Endometrial microvascular endothelial cells (primary cell): ENCODE measurements around the gene NDUFA1. TPM values are rescaled to one million over a fixed set of nuclear protein-coding genes. Genes with fewer than 3 reads are reported as not detected.
"Not testable (repeated sequence)": the region's sequence is repeated elsewhere in the genome, so short reads cannot be mapped to it uniquely, and the experiment has no call there.

ENCODE experiments used
- in situ Hi-C: cut with HindIII; loops from 2 replicates; pipeline ENCODE4 v1.10.0; 2017; ENCODE audit warnings: low sequenced_read_pairs, low pct_unique_long_range_greater_than_20kb; ENCODE audit errors: inconsistent ontology term
- total RNA-seq: library from RNA; depleted of rRNA; stranded (reverse); fragments of >200 nt; gene quantifications from one replicate; pipeline ENCODE4 v1.2.3, GENCODE V29; 2015; ENCODE audit errors: inconsistent ontology term

Gene NDUFA1
- total RNA-seq: 54.9 TPM

DNA sequence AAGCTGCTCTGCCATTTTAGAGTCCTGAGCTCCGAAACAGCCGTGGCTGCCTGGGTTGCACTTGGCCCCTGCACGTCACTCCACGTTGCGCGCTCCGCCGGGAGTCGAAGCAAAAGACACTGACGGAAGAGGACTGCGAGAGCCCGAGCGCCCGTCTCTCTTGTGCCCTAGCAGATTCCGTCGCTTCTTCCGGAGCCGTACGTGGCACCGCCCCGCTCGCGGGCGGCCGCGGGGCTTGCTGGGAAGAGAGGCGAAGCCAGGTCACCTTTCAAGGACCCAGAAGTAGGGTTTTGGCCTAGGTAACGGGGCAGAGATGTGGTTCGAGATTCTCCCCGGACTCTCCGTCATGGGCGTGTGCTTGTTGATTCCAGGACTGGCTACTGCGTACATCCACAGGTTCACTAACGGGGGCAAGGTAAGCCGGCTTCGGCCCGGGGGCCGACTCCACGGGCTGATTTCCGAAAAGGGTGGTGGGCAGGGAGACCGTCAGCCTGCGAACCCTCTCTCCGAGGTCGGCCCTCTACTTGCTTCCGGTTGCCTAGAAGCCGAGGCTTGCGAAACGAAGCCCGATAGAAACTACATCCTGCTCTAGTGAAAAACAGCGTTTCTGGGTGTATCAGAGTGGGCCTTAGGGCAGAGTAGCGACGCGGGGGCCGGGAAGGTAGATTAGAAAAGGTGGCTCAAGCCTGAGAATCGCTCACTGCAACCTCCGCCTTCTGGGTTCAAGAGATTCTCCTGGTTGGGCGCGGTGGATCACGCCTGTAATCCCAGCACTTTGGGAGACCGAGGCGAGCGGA, at the start of gene NDUFA1, which contains the start of gene RNF113A:
NDUFA1 (plus strand) TSS at position 234 of the 797 bp plus-strand sequence; CDS start at position 314, 80 bp downstream.
RNF113A (minus strand) TSS at position 135 of the 797 bp plus-strand sequence; CDS start at position 15, 120 bp downstream.
- in situ Hi-C loops: no loop called here

- in situ Hi-C loops: not testable (repeated sequence)
These were observed 47.4 kb upstream of the NDUFA1 start for GRCh38 chrX:119824221-119824620.

- in situ Hi-C loops: no loop called here
These were observed 45.2 kb upstream of the NDUFA1 start for GRCh38 chrX:119826399-119826959.

DNA sequence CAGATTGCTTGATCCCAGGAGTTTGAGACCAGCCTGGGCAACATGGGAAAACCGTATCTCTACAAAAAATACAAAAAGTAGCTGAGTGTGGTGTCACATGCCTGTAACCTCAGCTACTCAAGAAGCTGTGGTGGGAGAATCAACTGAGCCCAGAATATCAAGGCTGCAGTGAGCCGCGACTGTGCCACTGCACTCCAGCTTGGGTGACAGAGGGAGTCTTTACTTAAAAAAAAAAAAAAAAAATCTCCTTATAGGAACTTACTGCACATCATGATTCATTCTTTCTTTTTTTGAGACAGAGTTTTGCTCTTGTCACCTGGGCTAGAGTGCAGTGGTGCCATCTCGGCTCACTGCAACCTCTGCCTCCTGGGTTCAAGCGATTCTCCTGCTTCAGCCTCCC, 43.2 kb upstream of the NDUFA1 start:
- in situ Hi-C loops: no loop called here

GRCh38 chrX:119833905-119834304, 37.7 kb upstream of the NDUFA1 start:
- in situ Hi-C loops: no loop called here

DNA sequence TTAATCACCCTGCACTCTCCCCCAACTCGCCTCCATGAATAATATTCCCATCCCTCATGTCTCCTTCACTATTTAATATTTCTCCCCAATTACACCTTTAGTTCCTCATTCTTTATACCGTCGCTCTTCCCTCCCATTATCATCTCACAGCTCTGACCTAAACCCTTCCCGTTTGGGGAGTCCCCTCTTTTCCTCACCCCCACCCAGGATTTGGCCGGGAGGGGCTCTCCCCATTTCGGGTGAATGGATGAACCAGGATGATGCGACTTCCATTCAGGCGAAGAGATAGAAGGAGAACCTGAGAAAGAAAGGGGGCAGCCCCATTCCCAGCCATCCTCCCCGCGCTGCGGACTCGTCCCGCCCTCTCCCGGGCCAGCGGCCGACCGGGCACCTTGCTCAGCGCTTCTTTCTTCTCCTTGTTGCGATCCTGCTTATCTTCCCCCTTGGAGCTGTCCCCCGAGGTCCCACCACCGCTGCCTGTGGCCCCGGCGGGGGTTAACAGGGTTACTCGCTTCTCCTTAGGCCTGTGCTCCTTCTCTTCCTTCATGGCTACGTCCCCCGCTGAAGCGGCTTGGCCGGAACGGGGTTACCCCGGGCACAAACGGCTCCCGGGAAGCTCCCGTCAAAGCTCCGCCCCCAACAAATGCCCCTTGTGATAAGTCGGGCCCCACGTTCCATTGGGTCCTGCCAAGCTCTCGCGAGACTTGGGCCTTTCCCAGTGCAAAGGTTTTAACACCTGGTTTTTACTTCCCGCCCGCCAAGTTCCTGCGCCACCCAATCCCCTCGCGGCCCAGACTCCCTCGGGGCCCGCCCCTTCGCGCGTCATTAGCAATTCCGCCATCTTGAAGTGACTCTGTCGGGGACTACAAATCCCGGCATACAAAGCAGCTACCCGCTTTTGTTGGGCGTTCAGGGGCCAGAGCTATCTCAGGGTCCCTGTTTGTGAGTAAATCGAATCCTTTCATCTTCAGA, 19.0 kb upstream of the NDUFA1 start, which contains the start of gene UPF3B:
UPF3B (minus strand) TSS at position 582 of the 972 bp plus-strand sequence; CDS start at position 547, 35 bp downstream.
- in situ Hi-C loops: no loop called here

GRCh38 chrX:119853444-119853843, 18.2 kb upstream of the NDUFA1 start:
- in situ Hi-C loops: no loop called here

DNA sequence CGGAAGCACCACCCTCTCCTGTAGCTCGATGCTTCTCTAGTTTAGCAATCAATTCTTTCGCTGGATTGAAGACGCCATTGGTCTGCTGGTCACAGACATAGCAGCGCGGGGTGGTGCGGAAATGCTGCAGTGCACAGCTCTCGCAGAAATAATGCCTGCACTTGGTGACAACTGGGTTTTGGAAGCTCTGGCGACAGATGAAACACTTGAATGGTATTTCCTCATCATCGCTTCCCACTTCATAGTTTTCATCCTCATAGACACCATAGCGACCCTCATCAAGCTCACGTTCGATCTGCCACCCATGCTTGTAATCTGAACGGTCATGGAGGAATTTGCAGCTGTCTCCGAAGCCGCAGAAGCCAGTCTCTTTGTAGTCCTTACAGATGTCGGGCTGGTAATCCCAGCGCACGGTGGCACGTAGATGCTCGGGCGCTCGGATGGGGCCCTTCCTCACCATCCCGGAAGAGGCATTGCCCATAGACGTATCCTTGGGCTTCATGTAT, 953 bp upstream of the NDUFA1 start:
- in situ Hi-C loops: no loop called here

- in situ Hi-C loops: no loop called here
These were observed 410 bp upstream of the NDUFA1 start for GRCh38 chrX:119871245-119871598.

DNA sequence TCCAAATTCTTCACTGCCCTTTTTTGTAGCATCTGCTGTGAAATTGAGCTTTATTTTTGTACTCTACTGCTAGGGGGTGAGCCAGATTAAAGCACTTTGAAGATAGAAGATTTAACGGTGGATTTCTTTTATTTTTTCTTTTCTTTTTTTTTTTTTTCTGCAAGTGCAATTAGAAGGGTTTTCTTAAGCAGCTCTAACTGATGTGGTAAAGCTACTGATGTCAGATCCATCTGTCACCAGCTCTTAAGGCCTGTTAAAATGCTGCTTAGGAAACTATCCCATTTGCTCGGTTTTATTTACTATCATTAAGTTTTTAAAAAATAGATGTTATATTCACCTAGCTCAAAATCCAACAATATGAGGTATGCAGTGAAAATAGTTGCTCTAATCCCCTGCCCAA, 7.1 kb downstream of the NDUFA1 start:
- in situ Hi-C loops: no loop called here

GRCh38 chrX:119880076-119880475, 8.4 kb downstream of the NDUFA1 start:
- in situ Hi-C loops: no loop called here

GRCh38 chrX:119880552-119881437, 9.2 kb downstream of the NDUFA1 start:
- in situ Hi-C loops: no loop called here

DNA sequence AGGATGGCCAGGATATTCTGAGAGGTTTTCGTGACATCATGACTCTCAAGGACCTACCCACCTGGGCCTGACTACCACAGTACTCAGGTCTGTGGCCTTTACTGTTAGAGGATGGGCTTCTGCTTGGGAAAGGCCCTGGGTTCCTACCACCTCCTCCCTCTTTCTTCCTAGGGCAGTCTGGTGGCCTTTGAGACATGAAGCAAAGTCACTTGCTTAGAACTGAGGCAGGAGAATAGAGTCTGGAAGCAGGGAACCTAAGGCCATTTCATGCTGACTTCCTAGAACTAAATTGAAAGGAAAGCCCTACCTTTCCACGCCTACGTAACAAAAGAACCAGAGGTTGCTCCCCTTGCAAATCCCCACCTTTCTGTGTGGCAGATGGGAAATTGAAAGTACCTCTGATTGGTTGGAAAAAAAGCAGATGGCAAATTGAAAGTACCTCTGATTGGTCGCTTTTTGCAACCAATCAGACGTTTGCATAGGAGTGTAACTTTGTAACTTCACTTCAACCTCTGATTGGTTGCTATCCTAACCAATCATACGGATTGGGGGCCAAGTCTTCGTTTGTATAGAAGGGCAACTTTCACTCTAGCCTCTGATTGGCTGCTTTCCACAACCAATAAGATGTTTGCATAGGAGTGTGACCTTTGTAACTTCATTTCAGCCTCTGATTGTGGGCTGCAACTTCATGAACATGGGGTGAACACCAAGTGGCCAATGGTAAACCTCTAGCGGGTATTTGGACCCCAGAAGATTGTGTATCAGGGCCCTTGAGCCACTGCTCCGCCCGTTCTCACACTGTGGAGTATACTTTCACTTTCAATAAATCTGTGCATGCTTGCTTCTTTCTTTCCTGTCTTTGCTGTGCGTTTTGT, 14.2 kb downstream of the NDUFA1 start:
- in situ Hi-C loops: no loop called here

- in situ Hi-C loops: no loop called here
These were observed 16.2 kb downstream of the NDUFA1 start for GRCh38 chrX:119887721-119888425.

- in situ Hi-C loops: not testable (repeated sequence)
These were observed 19.0 kb downstream of the NDUFA1 start for GRCh38 chrX:119890626-119891025.

- in situ Hi-C loops: not testable (repeated sequence)
These were observed 20.5 kb downstream of the NDUFA1 start for GRCh38 chrX:119891961-119892692.
